HG02885 (cell line): ENCODE measurements around the gene PNKD.
"Not testable (repeated sequence)": the region's sequence is repeated elsewhere in the genome, so short reads cannot be mapped to it uniquely, and the experiment has no call there.

ENCODE experiments used
- ATAC-seq: cut with Tn5 transposase; IDR thresholded peaks from one replicate; pipeline ENCODE4 v1.9.1; 2021; ENCODE audit warnings: mild to moderate bottlenecking; ENCODE audit not compliant: unreplicated experiment, poor library complexity

The PNKD gene

DNA sequence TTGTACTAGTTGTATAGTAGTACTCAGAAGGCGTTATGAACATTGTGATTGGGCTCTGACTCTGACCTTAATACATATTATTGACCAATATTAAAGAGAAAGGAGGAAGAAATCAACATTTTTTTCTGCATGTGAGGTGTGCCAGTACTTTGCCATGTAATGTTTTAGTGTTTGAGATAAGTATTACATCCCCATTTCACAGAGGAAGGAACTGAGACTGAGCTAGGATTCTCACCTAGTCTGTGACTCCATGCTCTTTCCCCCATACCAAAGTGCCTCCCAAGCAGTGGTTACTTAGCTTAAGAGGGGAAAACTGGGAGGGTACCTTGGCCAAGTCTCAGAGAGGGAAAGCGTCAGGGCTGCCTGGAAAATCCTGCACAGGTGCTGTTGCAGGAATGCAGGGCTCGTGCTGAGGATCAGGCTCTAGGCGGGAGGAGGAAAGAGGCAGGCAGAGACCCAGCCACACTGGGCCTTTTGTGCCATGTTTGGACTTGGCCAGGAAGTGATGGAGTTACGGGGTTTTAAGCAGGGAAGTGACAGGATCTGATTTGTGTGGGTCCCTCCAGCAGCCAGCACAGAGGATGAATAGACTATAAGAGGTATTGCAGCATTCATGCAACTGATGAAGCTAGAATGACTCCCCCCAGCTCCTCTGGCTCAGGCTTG lies 1.7 kb downstream of the PNKD start:
- no peak for ATAC-seq

DNA sequence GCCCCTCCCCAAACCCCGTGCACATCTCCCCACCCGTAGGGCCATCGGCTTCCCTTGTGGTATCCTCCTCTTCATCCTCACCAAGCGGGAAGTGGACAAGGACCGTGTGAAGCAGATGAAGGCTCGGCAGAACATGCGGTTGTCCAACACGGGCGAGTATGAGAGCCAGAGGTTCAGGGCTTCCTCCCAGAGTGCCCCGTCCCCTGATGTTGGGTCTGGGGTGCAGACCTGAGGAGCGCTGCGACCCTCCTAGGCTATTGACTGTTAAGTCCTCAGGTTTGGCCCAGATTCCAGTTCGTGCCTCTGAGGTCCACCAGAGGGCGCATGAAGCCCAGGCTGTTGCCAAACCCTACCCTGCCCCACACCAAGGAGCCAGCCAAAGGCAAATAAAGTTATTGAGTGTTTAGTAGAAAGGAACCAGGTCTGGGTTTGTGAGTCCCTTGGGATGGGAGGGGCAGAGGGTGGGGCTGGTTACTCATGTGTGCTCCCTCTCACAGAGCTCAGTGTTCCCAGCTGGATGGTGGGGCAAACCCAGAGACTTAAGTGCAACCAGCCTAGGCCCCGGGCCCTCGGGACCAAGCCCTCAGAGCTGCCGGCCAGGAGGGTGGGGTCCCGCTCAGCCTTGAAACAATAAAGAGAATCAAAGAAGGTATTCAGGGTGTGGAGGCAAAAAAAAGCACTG lies 2.4 kb downstream of the PNKD start:
- ATAC-seq = peak; percentile 22

DNA sequence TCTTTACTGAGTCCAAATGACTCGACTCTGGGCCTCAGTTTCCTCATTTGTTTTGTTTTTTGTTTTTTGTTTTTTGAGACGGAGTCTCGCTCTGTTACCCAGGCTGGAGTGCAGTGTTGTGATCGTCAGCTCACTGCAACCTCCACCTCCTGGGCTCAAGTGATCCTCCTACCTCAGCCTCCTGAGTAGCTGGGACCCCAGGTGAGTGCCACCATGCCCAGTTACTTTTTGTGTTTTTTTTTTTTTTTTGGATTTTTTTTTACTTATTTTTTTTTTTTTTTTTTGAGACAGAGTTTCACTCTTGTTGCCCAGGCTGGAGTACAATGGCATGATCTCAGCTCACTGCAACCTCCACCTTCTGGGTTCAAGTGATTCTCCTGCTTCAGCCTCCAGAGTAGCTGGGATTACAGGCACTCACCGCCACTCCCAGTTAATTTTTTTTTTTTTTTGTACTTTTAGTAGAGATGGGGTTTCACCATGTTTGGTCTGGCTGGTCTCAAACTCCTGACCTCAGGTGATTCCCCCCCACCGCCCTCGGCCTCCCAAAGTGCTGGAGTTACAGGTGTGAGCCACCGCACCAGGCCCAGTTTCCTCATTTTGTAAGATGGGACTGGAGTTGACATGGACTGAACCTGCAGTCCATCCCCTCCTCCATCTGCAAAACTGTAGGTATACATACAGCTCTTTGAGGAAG lies 3.0 kb downstream of the PNKD start:
- ATAC-seq = not testable (repeated sequence)

DNA sequence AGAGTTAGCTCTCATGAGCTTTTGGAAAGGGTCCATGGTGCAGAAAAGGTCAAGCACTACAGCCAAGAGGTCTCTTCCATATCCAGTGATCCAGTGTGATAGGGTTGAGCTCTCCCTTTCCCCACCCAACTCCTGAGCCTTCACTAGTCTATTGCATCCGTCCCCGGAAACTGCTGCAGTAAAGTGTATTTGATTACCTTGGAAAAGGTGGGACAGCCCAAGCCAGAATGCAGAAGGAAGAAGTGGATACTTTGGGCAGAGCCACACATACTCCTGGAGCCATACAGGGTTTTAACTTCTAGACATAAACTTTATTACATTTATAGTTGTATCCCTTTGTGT lies 3.6 kb downstream of the PNKD start:
- ATAC-seq = no peak

DNA sequence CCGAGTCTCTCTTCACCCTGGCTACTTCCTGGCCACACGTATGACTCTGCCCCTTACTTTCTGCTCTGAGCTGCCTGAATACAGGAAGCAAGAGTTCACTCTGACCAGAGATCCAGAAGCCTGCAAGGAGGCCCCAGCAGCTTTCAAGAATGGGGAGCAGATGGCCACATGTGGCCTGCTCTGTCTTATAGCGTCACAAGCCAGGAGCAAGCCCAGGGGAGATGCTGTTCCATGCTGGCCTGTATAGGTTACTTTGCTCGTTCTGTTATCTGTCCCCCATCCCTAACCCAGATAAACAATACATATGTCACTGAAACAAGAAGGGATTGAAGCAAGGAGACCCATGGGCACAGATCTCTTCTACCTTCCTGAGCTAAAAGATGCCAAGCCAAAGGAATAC lies 4.3 kb downstream of the PNKD start:
- no peak for ATAC-seq

DNA sequence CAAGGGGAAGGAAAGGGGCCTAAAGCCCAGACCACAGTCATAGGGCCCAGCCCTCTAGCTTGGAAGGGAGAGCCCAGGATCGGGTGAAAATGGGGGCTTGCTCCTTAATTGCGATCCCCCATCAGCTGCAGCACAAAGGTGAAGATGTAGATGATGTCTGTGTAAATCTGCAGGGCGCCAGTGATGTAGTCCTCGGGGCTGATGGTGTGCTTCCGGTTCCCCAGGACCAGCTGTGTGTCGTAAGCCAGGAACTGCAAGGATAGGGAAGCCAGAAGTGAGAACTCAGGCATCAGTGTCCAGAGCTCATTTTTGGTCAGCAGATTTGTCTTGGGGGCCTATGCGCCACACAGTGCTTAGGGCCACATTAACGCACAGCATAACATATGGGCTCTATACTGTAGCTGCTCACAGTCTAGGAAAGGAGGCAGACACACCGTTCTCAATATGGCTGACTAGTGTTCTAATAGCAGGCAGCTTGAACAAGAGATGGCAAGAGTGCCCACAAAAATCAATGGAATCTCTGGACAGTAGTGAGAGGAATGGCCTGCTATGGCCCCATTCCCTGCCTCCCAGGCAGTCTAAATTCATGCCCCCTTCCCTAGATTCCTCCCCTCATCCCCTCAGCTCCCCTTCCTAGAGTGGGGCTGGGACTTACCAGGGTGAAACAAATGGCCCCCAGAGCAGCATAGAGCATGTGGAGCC lies 5.2 kb downstream of the PNKD start:
- no peak for ATAC-seq

DNA sequence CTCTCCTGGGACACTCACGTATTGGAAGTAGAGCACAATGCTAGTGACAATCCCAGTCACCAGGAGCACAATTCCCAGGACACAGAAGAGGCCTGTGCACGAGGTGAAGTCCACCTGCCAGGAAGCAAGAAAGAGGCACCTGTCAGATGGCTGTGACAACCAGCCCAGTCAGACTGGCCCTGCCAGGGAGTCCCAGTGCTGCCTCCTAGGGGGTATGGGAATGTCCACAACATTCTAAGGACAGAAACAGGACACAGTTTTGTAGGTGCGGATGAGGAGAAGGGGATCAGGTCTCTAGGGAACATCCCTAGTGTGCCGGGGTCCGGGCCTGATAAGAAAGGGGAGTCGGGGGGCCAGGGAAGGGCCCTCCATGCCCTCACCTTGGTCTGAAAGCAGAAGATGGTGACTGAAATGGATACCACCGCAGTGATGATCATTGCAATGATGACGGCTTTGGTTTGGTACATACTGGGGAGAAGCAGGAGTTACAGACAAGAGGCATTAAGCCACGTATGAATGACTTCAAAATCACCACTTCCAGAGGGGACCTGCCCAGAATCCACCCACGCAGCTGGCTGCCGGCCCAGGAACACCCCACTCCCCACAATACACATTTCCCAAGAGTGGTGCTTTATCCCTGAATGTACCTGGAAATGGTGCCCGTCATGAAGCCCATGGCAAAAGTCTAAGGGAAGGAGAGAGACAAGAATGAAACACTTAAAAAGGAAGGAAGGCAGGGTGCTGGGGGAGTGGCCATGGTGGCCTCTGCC lies 6.9 kb downstream of the PNKD start:
- ATAC-seq = no peak

DNA sequence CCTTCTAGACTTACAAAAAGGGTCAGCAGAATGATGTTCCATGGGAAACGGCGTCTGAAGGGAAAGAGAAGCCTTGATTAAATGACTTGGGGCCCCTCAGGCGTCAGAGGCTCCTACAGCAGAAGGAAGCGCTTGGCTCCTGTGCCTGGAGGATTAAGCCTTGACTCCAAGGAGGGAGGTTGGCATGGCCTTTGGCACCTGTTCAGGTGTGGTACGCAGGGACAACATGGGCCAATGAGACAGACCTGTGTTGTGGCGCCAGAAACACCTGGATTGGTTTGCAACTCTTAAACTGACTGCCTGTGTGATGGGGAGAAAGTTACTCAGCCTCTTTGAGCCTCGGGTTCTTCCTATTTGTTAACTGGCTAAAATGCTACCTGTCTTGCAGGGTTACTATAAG lies 7.6 kb downstream of the PNKD start:
- ATAC-seq = no peak

DNA sequence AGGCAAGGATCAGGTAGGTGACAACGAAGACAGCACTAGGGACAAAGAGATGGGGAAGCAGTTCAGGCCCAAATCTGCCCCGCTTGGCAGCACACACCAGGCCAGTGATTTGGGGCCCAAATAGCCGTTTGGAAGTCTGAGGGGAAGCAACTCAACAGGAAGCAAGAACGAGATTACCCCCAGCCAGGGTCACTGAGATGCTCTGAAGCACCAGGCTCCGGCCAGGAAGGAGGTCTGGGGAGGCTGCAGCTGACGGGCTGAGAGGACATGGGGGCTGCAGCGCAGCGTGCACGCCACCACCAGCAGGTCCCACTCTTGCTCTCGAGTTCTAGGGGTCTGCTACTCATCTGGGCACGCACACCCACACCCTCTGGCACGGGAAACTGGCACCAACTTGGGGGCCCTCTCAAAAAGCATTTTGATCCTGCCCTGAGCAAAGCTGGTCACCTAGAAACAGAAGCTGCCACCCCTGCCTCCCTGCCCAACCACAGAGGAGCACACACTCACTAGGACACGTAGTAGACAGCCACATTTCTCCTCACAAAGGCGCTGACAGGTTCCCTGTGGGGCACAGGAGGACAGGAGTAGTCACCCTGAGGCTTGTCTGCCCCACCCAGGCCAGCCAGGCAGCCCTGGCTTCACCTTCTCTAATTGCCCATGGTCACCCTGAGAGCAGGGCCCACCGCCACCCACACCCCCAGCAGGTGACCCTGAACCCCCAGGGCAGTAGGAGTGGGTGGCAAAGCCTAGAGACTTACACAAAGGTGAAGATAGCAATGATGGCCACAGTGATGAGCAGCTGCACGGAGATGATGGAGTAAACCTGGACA lies 8.4 kb downstream of the PNKD start:
- ATAC-seq = no peak

DNA sequence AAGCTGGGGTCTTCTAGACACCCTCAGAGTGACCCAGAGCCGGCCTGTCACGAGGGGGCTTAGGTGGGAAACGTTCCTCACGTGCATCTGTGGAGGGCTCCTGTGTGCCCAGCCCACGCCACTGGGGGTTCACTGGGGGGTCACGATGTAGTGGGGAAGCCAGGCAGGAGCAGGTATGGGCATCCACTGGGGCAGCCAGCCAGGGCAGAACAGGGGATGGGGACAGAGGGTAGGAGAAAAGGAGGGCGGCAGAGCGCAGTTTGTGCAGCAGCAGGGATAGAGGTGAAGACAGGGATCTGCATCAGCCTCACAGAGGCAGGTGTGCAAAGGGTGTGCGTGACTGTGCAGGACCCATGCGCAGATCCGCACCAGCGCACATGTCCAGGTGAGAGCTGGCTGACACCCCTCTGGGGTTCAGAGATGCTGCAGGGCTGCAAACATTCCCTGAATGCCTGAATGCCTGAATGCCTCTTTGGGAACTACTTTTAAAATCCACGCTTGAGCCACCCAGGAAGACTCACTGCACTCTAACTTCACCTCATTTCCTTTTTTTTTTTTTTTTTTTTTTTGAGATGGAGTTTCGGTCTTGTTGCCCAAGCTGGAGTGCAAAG lies 10.0 kb downstream of the PNKD start:
- no peak for ATAC-seq

DNA sequence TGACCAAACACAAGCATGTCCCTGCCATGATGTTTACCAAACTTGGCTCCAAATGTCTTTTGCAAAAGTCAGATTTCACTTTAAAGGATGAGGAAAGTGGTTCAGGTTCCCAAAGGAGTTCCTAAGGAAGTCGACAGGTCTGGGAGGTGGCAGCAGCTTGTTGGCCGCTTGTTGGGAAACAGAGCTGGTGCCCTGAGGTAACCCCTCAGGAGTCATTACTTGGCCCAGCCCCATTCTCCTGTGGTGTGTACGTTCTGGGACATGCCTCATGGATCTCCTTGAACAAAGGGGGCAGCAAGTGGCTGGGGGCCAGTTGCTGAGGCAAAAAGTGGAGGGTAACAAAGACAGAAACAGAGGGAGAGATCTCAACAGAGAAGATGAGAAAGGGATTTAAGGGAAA lies 11.1 kb downstream of the PNKD start:
- no peak for ATAC-seq

DNA sequence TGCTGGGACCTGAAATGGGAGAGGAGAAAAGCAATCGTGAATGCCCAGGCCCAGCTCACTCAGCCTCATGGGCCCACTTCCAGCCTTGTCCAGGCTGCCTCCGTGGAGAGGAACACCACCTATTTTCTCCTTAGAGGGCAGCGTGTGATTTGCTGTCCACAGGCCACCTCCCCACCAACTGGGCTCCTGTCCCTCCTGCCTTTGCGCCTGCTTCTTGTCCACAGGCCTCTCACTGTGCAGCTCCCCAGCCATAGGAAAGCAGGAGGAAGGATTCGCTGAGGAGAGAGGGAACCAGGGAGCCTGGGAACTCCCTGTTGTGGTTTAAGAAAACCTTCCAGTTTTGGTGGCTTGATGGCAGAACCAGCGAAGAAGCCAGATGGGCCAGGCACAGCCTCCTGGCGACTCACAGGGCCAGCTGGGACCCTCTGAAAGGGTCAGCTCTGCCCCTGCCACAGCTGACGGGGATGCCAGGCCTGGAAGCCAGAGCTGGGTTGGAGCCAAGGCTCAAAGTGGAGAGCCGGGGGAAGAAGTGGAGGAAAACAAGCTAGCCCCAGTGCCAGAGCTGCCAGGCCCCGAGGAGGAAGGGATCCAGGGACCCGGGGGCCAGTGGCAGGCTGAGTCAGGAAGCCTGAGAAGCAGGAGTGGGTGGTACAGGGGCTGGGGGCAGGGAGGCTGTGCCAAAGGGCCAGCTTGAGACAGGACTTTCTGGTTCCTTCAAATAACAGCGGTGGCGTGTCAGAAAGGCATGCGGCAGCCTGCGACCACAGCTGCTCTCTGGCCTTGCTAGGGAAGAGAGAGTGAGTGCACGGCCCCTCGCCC lies 12.1 kb downstream of the PNKD start:
- ATAC-seq = no peak

DNA sequence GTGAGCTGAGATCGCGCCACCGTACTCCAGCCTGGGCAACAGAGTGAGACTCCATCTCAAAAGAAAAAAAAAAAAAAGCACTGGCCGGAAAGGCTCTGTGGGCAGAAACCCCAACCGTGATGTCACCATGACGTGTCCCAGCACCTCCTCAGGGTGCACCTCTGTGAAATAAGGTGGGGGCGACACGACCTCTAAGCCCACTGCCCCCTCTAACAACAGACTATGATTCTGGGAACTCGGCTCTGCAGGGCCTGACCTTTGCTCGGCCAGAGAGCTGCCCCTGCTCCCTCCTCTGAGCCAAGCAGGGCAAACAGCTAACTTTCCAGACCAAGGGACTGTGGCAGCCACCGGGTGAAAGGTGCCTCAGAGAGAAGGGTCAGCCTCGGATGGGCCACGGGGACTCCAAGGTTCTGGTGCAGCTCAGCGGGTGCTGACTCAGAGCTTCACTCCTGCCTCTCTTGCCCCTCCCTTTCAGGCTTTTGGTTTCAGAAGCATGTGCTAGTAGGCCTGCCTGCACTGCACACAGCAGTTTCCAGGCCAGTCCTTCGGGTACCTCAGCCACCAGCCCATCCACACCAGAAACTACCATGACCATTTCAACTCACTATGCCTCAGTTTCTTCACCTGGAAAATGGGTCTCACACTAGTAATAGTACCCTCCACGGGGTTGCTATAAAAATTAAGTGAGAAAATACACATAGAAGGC lies 13.9 kb downstream of the PNKD start:
- peak; percentile 77 for ATAC-seq

DNA sequence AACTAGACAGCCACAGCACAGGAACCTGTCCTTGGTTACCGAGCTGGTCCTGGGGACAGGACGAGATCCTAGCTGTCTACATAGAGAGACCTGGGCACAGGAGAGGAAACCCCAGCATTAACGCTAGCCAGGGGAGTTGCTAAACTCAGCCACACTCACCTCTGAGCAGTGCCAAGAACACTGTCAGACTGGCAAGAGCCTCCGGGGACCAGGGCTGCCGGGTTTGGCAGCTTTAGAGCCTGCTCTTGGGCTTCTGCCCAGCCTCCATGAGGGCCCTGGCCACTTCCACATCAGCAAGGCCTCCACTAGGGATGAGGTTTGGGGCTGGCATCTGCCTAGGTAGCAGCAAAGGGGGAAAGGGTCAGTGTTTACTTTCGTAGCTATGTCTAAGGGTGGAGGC lies 15.3 kb downstream of the PNKD start:
- ATAC-seq = no peak

DNA sequence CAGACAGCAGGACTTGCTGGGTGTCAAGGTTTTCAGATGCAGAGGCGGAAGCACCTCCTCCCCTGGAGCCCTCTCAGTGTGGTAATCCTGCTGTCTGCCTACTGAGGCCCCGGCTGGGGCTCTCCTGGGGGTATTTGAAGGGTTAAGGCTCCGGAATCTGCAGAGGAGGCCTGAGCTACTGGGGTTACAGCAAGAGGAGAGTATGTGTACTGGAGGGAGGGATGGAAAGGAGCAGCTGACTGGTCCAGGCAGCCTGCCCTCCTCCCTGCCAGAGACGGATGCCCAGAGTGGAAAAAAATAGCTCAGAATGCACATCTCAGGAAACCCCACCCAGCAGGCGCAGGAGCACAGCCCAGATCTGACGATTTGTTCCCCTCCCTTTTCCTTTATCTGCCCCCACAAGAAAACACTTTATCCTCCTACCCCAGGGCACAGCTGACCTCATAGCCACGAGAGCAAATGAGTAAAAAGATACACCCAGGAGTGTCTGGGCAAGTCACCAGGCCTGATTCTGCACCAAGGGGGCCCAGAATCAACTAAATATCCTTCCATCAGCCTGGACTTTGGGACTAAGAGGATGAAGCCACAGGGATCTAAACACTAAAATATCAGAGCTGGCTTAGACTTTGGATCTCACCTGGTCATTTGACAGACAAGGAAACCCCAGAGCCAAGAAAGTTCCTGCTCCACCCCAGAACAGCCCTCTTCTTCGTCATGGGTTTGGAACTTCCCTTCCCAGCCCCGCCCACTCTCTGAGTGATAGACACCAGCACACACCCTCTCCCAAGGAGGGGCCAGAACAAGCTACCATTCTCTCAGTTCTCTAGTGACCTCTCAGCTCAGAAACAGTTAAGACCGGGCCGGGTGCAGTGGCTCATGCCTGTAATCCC lies 16.5 kb downstream of the PNKD start:
- peak; percentile 63 for ATAC-seq

DNA sequence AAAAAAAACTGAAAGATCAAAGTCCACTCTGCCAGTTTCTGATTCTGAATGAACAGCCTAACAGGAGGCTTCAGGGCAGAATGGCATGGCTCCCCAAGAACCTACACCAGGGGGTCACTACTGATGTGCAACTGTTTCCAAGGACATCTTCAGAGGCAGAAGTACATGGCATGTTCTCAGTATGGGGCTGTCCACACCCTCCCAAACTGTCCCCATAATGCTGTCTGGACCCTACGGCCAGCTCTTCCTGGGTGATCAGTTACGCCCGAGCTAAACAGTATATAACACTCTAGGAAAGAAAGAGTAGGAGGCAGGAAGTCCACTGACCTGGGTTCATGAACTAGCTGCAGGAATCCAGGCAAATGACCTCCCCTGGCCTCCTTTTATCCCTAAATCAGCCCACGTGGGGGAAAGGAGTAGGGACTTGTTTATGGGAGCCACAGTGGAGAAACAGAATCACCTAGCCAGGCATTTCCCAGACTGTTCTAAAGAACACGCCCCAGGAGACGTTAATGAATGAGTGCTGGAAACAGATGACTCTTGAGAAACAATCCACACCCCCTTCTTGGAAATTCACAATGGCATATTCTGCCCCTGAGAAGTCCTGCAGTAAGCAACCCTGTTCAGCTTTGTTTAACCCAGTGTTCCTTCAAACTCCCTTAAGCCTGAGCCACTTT lies 19.5 kb downstream of the PNKD start:
- ATAC-seq = no peak
